HEK293 (cell line): Measurements from ENCODE around the gene FASTK.

Experiments
- CTCF ChIP-seq: fragments of 450-650 bp; formaldehyde crosslinking; IDR thresholded peaks from 2 replicates; pipeline ENCODE4 v1.5.1; 2016; ENCODE audit warnings: missing biosample characterization, missing genetic modification characterization
- TCF7L2 ChIP-seq: IDR thresholded peaks from 2 replicates; pipeline ENCODE4 v1.6.1; 2011; ENCODE audit warnings: low read depth, mild to moderate bottlenecking, inconsistent platforms, low read length, moderate library complexity, borderline replicate concordance
- YY1 ChIP-seq: fragments of 450-650 bp; formaldehyde crosslinking; IDR thresholded peaks from 2 replicates; pipeline ENCODE4 v1.5.1; 2018; ENCODE audit warnings: missing biosample characterization, missing genetic modification characterization
- ZNF114 ChIP-seq: fragments of 450-650 bp; formaldehyde crosslinking; IDR thresholded peaks from 2 replicates; pipeline ENCODE4 v1.5.0; 2017; ENCODE audit warnings: missing biosample characterization, missing genetic modification characterization
- ZNF792 ChIP-seq: fragments of 450-650 bp; formaldehyde crosslinking; IDR thresholded peaks from 2 replicates; pipeline ENCODE4 v1.5.1; 2016; ENCODE audit warnings: missing biosample characterization, missing genetic modification characterization

GRCh38 chr7:151093748-151094147 lies 13.1 kb upstream of the FASTK start:
- no peak for TF ChIP-seq CTCF (tag by site-specific recombination)
- TF ChIP-seq ZNF792 (tag by site-specific recombination): no peak
- TF ChIP-seq ZNF114 (tag by site-specific recombination): no peak
- TF ChIP-seq TCF7L2: no peak
- TF ChIP-seq YY1 (tag by site-specific recombination): no peak
